ENCODE measurements around the gene HMCN2. TPM values are rescaled to one million over a fixed set of nuclear protein-coding genes. Genes with fewer than 3 reads are reported as not detected.

The HMCN2 gene
- total and polyA plus RNA-seq, 2 donors from 2014 or later: 0.99 to 8.6 TPM

GRCh38 chr9:130292106-130292505 is 26.5 kb downstream of the HMCN2 start:
- FAIRE-seq (no peak), DNase-seq (peak in 1 of 5 donors; percentile 68)
- intact Hi-C loops (cut with DNase I): no loop called here
- Histone ChIP-seq H3K9me3 (ENCODE audit: control insufficient read depth in 2 of 3, insufficient read depth in 1 of 3, low read length in 3 of 3) (no peaks in the 10 kb centered on the region), H3K36me3 (ENCODE audit: control insufficient read depth in 2 of 3, insufficient read depth in 3 of 3, low read length in 3 of 3) (no peaks in the 10 kb centered on the region), H3K9ac (ENCODE audit: low read length in 3 of 3) (no peak overlapping the region), H3K4me3 (ENCODE audit: low read length in 3 of 3) (no peak overlapping the region), H3K27ac (ENCODE audit: low read depth in 2 of 2, low read length in 2 of 2) (no peak overlapping the region), H3K27me3 (ENCODE audit: control insufficient read depth, insufficient read depth, low read length) (no peaks in the 10 kb centered on the region), H3K4me1 (ENCODE audit: control insufficient read depth in 2 of 3, insufficient read depth in 2 of 3, low read depth in 1 of 3, low read length in 3 of 3) (no peaks in the 10 kb centered on the region)
- no peak for TF ChIP-seq CTCF (IDR thresholded peaks at IDR 0.05; ENCODE audit: borderline replicate concordance, extremely low read depth, insufficient read depth)

- no peak overlapping the region for H3K27ac ChIP-seq (ENCODE audit: low read depth in 2 of 2, low read length in 2 of 2)
- H3K27me3 ChIP-seq (ENCODE audit: control insufficient read depth, insufficient read depth, low read length): no peaks in the 10 kb centered on the region
- no peaks in the 10 kb centered on the region for H3K4me1 ChIP-seq (ENCODE audit: control insufficient read depth in 2 of 3, insufficient read depth in 2 of 3, low read depth in 1 of 3, low read length in 3 of 3)
- H3K4me3 ChIP-seq (ENCODE audit: low read length in 3 of 3): no peak overlapping the region
- no peaks in the 10 kb centered on the region for H3K9me3 ChIP-seq (ENCODE audit: control insufficient read depth in 2 of 3, insufficient read depth in 1 of 3, low read length in 3 of 3)
- no peak overlapping the region for H3K9ac ChIP-seq (ENCODE audit: low read length in 3 of 3)
- DNase-seq (peak in 1 of 5 donors; percentile 51), FAIRE-seq (no peak)
- no peaks in the 10 kb centered on the region for H3K36me3 ChIP-seq (ENCODE audit: control insufficient read depth in 2 of 3, insufficient read depth in 3 of 3, low read length in 3 of 3)
- TF ChIP-seq CTCF (IDR thresholded peaks at IDR 0.05; ENCODE audit: borderline replicate concordance, extremely low read depth, insufficient read depth): no peak
- intact Hi-C loops (cut with DNase I): no loop called here
These were observed 29.1 kb downstream of the HMCN2 start for GRCh38 chr9:130294664-130295063.

- intact Hi-C loops (cut with DNase I): no loop called here
- DNase-seq (peak in 2 of 5 donors; percentile 16 to 45), FAIRE-seq (no peak)
- Histone ChIP-seq H3K9me3 (ENCODE audit: control insufficient read depth in 2 of 3, insufficient read depth in 1 of 3, low read length in 3 of 3) (no peaks in the 10 kb centered on the region), H3K9ac (ENCODE audit: low read length in 3 of 3) (no peak overlapping the region), H3K4me3 (ENCODE audit: low read length in 3 of 3) (no peak overlapping the region), H3K4me1 (ENCODE audit: control insufficient read depth in 2 of 3, insufficient read depth in 2 of 3, low read depth in 1 of 3, low read length in 3 of 3) (no peaks in the 10 kb centered on the region), H3K27me3 (ENCODE audit: control insufficient read depth, insufficient read depth, low read length) (no peaks in the 10 kb centered on the region), H3K36me3 (ENCODE audit: control insufficient read depth in 2 of 3, insufficient read depth in 3 of 3, low read length in 3 of 3) (no peaks in the 10 kb centered on the region), H3K27ac (ENCODE audit: low read depth in 2 of 2, low read length in 2 of 2) (no peak overlapping the region)
- TF ChIP-seq CTCF (IDR thresholded peaks at IDR 0.05; ENCODE audit: borderline replicate concordance, extremely low read depth, insufficient read depth): no peak
These were observed 29.9 kb downstream of the HMCN2 start for GRCh38 chr9:130295431-130295830.
